Prostate gland (tissue), 2 donors: Measurements from ENCODE around the gene PEX16. TPM values are rescaled to one million over a fixed set of nuclear protein-coding genes. Genes with fewer than 3 reads are reported as not detected.
"Not testable (repeated sequence)": the region's sequence is repeated elsewhere in the genome, so short reads cannot be mapped to it uniquely, and the experiment has no call there.

Source experiments
- DNase-seq: peaks from one replicate; pipeline ENCODE4 v3.0.0-alpha.2; 2019; ENCODE audit warnings: low spot score
- H3K27ac ChIP-seq, 2 donors: fragments of 200-600 bp; sonication (generic); 2 replicates each; pipeline ENCODE4 v1.5.1; 2017 to 2019
- H3K27me3 ChIP-seq: fragments of 200-600 bp; sonication (generic); replicated peaks from 2 replicates; pipeline ENCODE4 v1.5.1; 2019; ENCODE audit not compliant: insufficient read depth
- H3K36me3 ChIP-seq, 2 donors: fragments of 200-600 bp; sonication (generic); 1 replicate in 1 of 2; 2 replicates in 1 of 2; pipeline versions ENCODE4 v1.5.1 to v1.8.1; 2017 to 2019
- H3K4me1 ChIP-seq: fragments of 200-600 bp; sonication (generic); replicated peaks from 2 replicates; pipeline ENCODE4 v1.5.1; 2019
- H3K4me3 ChIP-seq, 2 donors: fragments of 200-600 bp; sonication (generic); 2 replicates each; pipeline ENCODE4 v1.5.1; 2017 to 2019
- H3K9me3 ChIP-seq: fragments of 200-600 bp; sonication (generic); 2 replicates; pipeline ENCODE4 v1.5.1; 2017
- POLR2A ChIP-seq: fragments of 450-650 bp; IDR thresholded peaks from one replicate; pipeline ENCODE4 v1.6.1; 2016; ENCODE audit warnings: antibody characterized with exemption, mild to moderate bottlenecking
- POLR2AphosphoS5 ChIP-seq: sonication (generic); formaldehyde crosslinking; IDR thresholded peaks from one replicate; pipeline ENCODE4 v1.6.1; 2017; ENCODE audit warnings: antibody characterized with exemption
- WGBS: methylation state at CpG from one replicate; pipeline ENCODE4 v1.1.5; 2018; 5-methylcytosine and 5-hydroxymethylcytosine counted together
- intact Hi-C: fragments of 100-400 bp; cut with DNase I; formaldehyde crosslinking; loops from one replicate; pipeline ENCODE4 v1.14.2; 2022
- total RNA-seq, 2 donors: library from RNA; depleted of rRNA; stranded (reverse); fragments of >200 nt; gene quantifications; one replicate each; pipeline ENCODE4 v1.1.0, GENCODE V29; 2016
- TF ChIP-seq, protein P1 (sequence below), 4 experiments: fragments of 200-600 bp in 2 of 4; fragments of 450-650 bp in 2 of 4; sonication (generic) in 2 of 4; IDR thresholded peaks; 1 replicate in 3 of 4; 2 replicates in 1 of 4; pipeline ENCODE4 v1.5.1; 2016 to 2019; ENCODE audit warnings: antibody characterized with exemption in 4 of 4, mild to moderate bottlenecking in 2 of 4, moderate library complexity in 2 of 4

PEX16 gene
- total RNA-seq, 2 donors from 2014 or later = 31.8 to 35.4 TPM

- no peak overlapping the region for H3K27ac ChIP-seq
Measured at GRCh38 chr11:45901626-45902025, 16.1 kb downstream of the PEX16 start.

GRCh38 chr11:45900916-45901617, 16.6 kb downstream of the PEX16 start:
- TF ChIP-seq POLR2AphosphoS5 (no peak), POLR2A (no peak)
- TF ChIP-seq, protein P1, sequence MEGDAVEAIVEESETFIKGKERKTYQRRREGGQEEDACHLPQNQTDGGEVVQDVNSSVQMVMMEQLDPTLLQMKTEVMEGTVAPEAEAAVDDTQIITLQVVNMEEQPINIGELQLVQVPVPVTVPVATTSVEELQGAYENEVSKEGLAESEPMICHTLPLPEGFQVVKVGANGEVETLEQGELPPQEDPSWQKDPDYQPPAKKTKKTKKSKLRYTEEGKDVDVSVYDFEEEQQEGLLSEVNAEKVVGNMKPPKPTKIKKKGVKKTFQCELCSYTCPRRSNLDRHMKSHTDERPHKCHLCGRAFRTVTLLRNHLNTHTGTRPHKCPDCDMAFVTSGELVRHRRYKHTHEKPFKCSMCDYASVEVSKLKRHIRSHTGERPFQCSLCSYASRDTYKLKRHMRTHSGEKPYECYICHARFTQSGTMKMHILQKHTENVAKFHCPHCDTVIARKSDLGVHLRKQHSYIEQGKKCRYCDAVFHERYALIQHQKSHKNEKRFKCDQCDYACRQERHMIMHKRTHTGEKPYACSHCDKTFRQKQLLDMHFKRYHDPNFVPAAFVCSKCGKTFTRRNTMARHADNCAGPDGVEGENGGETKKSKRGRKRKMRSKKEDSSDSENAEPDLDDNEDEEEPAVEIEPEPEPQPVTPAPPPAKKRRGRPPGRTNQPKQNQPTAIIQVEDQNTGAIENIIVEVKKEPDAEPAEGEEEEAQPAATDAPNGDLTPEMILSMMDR (IDR thresholded peaks at IDR 0.05) = no peak
- DNase-seq = no peak
- intact Hi-C loops = no loop called here
- Histone ChIP-seq H3K9me3 (no peaks in the 10 kb centered on the region), H3K27ac (peak overlapping the region; percentile 19 to 72), H3K36me3 (no peaks in the 10 kb centered on the region), H3K4me3 (peak overlapping the region; percentile 31 to 49), H3K27me3 (no peaks in the 10 kb centered on the region), H3K4me1 (peaks cover 5% of the 10 kb centered on the region)
- WGBS = 5% methylated on average over 8 of the region's 8 CpGs

More at GRCh38 chr11:45901626-45902025, 16.1 kb downstream of the PEX16 start:
- Histone ChIP-seq H3K36me3 (no peaks in the 10 kb centered on the region), H3K27me3 (no peaks in the 10 kb centered on the region), H3K4me3 (no peak overlapping the region), H3K4me1 (peaks cover 5% of the 10 kb centered on the region), H3K9me3 (no peaks in the 10 kb centered on the region)
- no peak for TF ChIP-seq POLR2AphosphoS5
- intact Hi-C loops = no loop called here
- WGBS = 69% methylated on average over 6 of the region's 6 CpGs
- DNase-seq = no peak

- H3K4me1 ChIP-seq, H3K9me3 ChIP-seq, H3K36me3 ChIP-seq, intact Hi-C loops, H3K27me3 ChIP-seq, DNase-seq: not testable (repeated sequence)
- WGBS = 3% methylated on average over 31 of the region's 59 CpGs
- H3K4me3 ChIP-seq = peak overlapping the region; percentile 31 to 49
- peak overlapping the region; percentile 19 to 72 for H3K27ac ChIP-seq
Measured at GRCh38 chr11:45900175-45900800, 17.4 kb downstream of the PEX16 start.

DNA sequence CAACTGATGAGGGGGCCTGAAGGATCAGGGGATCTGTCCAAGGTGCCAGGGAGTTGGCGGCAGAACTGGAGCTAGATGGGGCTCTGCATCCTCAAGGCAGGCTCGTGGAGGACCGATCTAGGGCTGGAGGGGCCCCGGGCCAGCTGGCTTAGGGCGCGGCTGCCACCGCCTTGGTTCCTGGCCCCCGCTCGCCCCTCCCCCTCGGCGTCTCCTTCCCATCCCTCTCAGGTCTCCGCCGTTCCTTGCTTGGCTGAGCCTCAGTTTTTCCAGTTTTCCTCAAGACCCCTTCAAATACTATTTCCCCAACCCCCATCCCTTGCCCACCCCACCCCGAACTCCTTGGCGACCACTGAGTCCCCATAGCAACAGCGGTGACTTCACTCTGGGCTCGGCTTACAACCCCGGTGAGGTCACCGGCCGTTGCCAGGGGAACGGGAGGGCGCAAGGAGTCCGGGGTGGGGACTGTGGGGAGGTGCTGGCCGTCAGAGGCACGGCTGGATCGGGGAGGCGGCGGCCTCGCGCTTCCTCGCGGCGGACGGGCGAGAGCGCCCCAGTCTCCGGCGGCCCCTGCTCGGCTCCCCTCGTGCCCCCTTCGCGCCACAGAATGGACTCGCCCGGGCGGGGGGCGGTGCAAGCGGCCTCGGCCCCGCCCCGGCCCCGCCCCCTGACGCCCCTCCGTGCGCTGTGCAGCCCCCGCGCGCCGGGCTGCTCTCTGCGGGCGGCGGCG, 18.1 kb downstream of the PEX16 start:
- H3K36me3 ChIP-seq = no peaks in the 10 kb centered on the region
- intact Hi-C loops = no loop called here
- peaks cover 5% of the 10 kb centered on the region for H3K4me1 ChIP-seq
- peak overlapping the region; percentile 34 to 72 for H3K27ac ChIP-seq
- WGBS = 0% methylated on average over 25 of the region's 62 CpGs
- H3K9me3 ChIP-seq = no peaks in the 10 kb centered on the region
- H3K27me3 ChIP-seq = no peaks in the 10 kb centered on the region
- TF ChIP-seq, protein P1 (IDR thresholded peaks at IDR 0.05) = no peak
- TF ChIP-seq POLR2AphosphoS5 = peak; percentile 12
- peak overlapping the region; percentile 31 to 49 for H3K4me3 ChIP-seq
- DNase-seq = peak; percentile 61

DNA sequence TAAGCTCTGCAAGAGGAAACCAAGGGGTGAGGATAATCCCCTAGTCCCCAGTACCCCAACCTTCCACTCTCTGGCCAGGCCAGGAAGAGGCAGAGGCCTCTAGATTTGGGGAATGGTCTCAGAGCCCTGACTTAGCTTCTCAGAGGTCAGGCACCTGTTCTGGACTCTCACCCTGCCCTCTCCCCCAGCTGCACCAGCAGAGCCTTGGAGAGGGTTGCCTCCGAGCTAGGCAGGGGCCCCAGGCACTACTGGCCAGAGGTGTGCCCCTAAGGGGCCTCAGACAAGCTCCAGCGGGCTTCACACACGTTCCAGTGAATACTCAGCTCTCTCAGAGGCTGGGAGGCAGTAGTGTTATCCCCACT, 18.6 kb downstream of the PEX16 start:
- Histone ChIP-seq H3K27ac (peak overlapping the region in 1 of 2 donors; percentile 34), H3K4me3 (peak overlapping the region in 1 of 2 donors; percentile 31), H3K27me3 (no peaks in the 10 kb centered on the region), H3K9me3 (no peaks in the 10 kb centered on the region), H3K4me1 (peaks cover 5% of the 10 kb centered on the region), H3K36me3 (no peaks in the 10 kb centered on the region)
- intact Hi-C loops = no loop called here
- TF ChIP-seq POLR2A (no peak), POLR2AphosphoS5 (no peak)
- TF ChIP-seq, protein P1 (IDR thresholded peaks at IDR 0.05) = no peak
- WGBS = 10% methylated on average over 3 of the region's 3 CpGs
- DNase-seq = no peak
